GM10847 (cell line): Measurements from ENCODE around the gene CMSS1.

Source experiments
- POLR2A ChIP-seq: IDR thresholded peaks from 2 replicates; pipeline ENCODE4 v1.6.1; 2011; ENCODE audit not compliant: insufficient read length; ENCODE audit errors: extremely low read depth

CMSS1 gene

DNA sequence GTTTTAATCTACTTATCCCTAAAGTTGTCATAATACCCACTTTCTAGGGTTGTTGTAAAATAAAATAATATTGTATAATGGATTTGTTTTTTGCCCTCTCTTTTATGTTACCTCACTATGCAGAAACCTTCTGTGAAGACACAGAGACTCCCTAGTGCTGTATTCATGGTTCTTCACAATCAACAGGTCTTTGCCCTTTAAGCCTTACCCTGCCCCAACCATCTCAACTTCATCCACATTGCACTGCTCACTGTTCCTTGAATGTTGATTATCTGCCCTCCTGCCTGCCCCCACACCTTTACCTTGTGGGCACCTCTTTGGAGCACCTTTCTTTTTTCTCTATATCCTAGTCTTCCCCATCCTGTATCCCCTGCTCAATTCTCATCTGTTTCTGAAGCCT, 21.1 kb downstream of the CMSS1 start:
- TF ChIP-seq POLR2A, result no peak

DNA sequence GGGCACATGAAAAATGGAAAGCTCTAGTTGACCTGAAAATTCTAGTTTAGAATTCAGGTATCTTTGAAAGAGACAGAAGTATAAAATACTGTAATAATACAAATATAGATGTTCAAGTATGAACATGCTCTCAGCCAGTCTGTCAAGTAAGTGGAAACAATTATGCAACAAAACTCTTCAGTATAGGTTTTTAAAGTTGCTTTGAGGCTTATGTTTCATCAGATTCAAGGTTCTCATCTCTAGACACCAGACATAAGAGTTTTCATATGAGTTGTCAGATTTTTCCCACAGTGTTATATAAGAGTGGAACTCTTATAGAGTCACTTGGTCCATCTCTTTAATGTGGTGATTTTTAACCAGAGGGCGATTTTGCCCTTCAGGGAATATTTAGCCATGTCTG, 22.0 kb downstream of the CMSS1 start:
- TF ChIP-seq POLR2A, result no peak

DNA sequence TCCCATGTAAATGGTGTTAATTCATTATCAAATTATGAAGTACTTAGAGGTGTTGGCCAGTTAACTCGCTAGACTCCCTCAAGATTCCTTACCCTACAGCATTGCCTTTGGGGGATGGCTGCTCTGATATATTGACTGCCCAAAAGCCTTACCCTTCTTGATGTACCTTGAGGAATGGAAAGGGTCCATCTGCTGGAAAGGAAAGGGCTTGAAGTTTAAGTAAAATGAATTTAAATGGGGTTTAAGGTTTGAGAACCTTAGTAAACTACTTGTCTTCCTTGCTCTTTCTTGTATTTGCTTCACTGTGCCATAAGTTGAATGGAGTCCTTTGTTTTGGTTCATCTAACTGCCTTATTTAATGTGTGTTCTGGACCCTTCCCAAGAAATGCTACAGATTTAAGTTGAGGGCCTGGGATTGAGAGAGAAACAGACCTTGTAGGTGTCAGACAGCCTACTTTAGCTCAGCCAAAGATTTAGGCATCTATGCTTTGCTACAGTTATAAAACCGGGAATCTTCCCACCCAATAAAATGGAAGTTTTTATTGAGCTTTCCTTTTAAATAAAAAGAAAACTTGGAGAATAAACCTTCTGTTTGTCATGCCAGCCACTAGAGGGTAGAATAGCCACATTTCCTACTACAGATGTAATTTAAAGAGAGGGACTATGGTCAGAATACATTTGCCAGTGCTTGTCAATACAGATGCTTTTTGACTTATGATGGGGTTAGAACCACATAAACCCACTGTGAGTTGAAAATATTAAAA, 25.3 kb downstream of the CMSS1 start:
- no peak for TF ChIP-seq POLR2A

DNA sequence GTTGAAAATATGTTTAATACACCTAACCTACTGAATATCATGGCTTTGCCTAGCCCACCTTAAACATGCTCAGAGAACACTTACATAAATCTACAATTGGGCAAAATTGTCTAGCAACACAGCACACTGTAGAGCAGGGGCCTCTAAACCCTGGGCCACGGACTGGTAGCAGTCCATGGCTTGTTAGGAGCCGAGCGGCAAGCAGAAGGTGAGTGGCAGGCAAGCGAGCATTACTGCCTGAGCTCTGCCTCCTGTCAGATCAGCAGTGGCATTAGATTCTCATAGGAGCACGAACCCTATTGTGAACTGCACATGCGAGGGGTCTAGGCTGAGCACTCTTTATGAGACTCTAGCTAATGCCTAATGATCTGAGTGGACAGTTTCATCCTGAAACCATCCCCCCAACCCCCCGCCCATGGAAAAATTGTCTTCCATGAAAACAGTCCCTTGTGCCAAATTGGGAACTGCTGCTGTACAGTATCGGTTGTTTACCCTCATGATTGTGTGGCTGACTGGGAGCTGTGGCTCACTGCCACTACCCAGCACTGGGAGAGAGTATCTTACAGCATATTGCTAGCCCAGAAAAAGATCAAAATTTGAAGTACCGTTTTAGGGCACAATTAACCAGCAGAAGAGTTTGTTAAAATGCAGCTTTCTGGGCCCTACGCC, 26.1 kb downstream of the CMSS1 start:
- no peak for TF ChIP-seq POLR2A

DNA sequence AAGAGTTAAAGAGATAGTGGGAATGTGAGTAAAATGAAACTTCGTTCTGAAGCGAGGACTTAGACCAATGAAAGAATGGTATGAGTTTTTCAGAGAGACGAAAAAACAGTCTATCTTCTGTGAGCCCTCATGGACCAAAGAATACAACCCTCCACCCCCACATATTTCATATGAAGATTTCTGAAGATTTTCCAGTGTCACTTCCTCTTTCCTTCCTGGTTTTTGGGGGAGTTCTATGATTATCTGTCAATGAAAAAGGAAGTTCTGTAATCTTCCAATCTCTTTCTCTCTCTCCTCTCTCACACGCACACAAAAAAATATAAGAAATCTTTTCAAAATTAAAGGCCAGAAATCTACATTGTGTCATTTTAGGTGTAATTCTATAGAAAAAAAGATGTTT, 27.7 kb downstream of the CMSS1 start:
- TF ChIP-seq POLR2A, result no peak

DNA sequence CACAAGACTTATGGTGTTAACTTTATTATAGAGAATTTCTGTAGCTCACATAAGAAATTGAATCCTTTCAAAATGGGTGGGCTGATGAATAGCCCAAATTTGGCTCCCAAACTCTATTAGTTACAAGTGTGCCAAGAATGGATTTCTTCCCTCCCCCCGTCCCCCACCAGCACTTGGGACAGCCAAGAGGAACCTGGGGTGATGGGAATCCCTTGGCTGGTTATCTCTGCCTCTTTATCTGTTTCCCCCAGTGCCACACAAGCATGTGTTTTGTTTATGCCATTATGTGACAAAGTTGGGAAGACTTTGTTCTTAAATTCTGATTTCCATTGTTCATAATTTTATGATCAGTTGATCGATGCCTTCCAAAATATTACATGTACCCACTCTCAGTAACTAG, 28.3 kb downstream of the CMSS1 start:
- TF ChIP-seq POLR2A, result no peak

DNA sequence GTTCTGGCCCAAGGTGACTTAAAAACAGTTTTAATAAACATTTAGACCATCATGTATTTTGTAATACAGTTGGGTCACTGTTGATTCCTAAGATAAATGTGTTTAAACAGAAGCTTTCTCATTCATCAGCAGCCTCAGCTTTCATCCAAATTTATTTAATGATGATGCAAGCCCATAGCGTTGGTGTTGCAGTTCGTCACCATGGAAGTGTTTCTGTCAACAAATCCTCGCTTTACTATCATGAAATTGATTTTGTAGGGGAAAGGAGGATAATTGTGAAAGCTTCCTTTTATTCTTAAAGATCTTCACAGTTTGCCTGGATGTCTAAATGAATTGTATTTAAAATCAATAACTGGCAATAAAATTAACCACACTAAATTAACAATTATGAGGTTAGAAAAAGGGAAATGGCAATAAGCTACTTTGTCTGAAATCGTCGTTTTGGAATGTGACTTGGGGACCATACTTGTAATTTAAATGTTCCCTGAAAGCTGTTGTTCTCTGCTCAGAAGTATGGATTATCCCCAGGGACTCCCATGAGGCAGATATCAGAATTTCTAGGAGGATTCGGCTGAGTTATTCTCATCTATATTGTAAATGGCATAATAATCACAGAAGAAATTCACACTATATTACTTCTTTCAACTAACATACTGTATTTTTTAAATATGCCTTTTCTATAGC, 29.0 kb downstream of the CMSS1 start:
- no peak for TF ChIP-seq POLR2A

DNA sequence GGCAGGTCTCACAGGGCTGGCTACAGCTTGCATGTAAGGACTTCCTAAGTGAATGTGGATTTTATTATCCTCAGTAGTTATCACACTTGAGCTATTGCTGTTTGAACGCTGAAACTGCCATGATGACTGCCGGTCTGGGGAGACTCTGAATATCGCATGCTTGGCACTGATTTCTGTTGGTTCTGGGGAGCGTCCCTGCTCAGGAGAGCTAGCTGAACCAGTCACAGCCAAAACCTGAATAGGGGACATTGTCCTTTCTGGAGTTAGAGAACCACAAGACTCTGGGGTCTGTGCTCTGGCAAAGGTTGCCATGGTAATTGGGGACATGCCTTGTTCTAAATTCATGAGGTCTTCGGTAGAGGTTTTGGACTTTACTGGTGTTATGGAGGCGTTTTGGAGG, 30.8 kb downstream of the CMSS1 start:
- no peak for TF ChIP-seq POLR2A

DNA sequence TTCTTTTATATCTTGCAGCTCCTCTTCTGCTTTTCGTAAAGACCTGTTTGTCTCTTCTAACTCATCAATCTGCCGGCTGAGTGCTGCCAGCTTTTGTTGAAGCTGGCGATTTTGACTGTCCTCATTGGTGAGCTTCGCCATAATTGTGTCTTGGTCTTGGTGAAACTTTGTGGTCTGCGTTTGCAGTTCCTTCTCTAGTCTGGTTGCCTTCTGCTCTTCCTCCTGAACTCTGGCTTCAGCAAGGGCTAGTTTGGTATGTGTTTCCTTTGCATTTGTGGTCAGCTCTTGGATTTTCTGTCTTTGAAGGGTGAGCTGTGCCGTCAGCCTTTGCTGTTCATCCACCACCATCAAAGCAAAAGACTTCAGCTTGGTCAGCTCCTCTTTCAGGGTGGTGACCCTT, 32.9 kb downstream of the CMSS1 start:
- no peak for TF ChIP-seq POLR2A

DNA sequence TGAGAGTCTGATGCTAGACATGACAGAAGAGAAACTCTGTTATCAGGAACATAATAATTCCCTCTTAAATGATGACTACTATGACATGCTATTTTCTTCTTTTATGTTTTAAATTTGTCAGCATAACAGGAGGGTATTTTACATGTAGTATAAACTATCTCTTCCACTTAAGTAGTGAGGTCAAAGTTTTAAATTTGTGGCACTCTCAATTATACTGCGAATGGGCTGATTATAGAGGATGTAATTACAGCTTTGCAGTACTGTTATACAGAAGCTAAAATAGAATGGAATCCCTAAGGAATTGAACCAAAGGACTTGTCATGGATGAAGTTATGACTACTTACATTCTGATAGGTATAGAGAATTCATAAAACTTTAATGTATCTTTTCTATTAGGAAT, 34.3 kb downstream of the CMSS1 start:
- no peak for TF ChIP-seq POLR2A

DNA sequence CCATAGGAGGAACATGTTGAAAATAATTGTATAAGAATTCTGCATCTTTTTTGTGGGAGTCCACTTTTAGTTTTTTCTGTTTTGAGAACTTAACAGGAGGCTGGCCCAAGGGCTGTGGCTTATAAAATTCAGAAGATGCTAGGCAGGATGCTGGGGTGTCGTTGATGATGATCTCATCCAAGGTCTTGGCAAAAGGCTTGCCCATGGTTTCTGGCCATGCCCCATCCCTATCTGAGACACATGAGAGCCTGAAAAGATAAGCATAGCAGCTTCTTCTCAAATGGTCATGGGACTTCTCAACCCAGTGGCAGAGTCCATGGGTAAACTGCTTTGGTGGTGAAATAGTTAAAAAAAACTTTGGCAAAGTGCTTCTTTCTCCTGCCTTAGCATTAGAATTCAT, 35.2 kb downstream of the CMSS1 start:
- no peak for TF ChIP-seq POLR2A

DNA sequence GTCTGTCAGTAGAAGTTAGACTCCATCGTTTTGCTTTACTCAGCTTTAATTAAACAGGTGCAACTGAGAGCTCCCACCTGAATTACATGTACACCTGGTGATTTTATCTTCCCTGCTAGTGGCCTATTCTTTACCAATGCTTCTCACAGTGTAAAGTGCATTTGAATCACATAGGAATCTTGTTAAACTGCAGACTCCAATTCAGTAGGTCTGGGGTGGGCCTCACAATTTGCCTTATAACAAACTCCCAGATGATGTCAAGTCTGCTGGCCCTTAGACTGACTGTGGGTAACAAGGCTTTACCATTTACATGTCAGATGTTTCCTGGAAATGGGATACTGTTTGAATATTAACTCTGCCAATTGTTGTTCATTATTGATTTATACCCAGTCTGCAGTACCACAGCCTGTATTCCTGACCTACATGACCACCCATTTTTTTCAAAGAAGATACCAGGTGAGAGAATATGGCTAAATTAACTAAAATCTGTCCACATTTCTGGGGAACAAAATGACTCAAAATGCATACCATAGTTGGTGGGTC, 37.2 kb downstream of the CMSS1 start:
- TF ChIP-seq POLR2A, result no peak

DNA sequence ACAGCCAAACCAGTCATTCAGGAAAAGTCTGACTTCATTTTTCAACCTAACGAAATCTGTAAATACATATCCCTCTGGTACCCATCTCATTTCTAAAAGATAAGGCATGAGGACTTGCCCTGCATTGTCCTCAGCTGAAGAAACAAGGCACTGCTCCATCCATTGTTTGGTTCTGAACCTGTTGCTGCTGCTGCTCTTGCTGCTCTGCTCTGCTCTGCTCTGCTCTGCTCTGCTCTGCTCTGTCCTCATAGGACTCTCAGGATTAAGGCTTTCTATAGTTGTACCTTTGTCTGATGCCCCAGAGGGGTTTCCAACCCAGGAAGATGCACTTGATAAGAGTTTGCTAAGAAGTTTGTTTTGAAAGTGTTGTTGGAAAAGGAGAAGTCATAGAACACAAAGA, 38.2 kb downstream of the CMSS1 start:
- no peak for TF ChIP-seq POLR2A

DNA sequence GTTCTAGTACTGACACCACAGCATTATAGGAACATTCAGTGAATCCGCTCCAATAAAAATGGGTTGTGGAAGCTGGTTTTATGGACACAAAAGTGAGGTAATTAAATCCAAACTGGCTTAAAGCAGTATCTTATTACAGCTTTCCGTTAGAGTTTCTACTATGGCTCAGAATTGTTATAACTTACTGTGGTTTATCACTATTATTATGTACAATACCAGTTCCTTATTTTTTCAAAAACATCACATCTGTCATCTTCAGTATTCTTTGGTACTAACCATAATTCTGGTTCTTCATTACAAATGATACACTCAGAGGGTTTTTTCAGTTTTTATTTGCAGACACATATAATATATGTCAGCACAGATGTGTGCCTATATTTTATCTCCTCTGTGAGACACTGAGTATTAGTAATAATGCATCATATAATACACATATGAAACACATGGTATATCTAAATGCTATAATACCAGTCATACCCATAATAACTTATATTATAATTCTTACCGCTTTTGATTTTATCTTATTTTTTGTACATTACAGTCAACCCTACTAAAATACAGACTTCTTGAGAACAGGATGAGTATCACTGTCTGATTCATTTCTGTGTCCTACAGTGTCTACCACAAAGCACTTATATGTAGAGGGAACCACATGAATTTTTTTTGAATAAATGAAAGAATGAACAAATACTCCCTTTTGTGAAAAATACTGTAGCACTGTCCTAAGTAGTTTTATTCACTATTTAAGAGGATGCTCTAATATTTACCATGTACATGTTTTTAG, 39.0 kb downstream of the CMSS1 start:
- no peak for TF ChIP-seq POLR2A

DNA sequence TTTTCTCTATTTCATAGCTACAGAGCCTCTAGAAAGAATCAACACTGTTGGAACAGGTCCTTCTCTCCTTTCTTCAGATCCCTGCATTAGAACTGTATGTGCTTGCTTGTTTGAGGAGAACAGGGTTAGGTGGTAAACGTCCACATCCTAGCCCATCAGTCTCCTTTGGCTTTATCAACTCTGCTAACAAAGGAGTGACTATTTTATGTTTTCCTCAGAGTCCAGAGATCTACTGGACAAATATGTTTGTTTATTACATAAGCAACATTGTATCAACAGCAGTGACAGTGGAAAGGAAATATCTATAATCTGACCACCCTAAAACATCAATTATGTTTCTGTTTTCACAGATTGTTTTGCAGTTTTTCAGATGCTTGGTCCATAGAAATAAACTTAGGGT, 39.6 kb downstream of the CMSS1 start:
- TF ChIP-seq POLR2A, result no peak
